HCT116 (cell line): ENCODE measurements around the gene RAB29. TPM values are rescaled to one million over a fixed set of nuclear protein-coding genes. Genes with fewer than 3 reads are reported as not detected.

Source experiments
- ATAC-seq: fragments of 200-7000 bp; cut with Tn5 transposase; 2 replicates; pipeline ENCODE4 v1.9.1; 2020; ENCODE audit warnings: mild to moderate bottlenecking, moderate library complexity
- BruUV-seq: library from RNA; stranded (reverse); fragments of 400-500 nt; replicated peaks from 2 replicates; lab custom pipeline; 2021; lab: Mats Ljungman, UMichigan
- CTCF ChIA-PET: fragments of 300-600 bp; sonication (Branson Sonifier 250); formaldehyde crosslinking; loops from one replicate; lab custom pipeline; 2021; ENCODE audit warnings: antibody characterized with exemption; lab: Charles Lee
- POLR2A ChIA-PET: fragments of 300-600, 350-600 bp; sonication (Branson Sonifier 250); formaldehyde crosslinking; loops from one replicate; lab custom pipeline; 2021; ENCODE audit warnings: antibody characterized with exemption; lab: Charles Lee
- RAD21 ChIA-PET, 2 experiments: fragments of 300-600 bp; sonication (Branson Sonifier 250); formaldehyde crosslinking; loops; one replicate each; lab custom pipeline; 2023; ENCODE audit warnings: low total read pairs in 2 of 2; ENCODE audit not compliant: uncharacterized antibody in 2 of 2, unreplicated experiment in 2 of 2, low non-redundant PET in 1 of 2; lab: Charles Lee
- DNase-seq: peaks from one replicate; pipeline ENCODE4 v3.0.0-alpha.2; 2010; ENCODE audit warnings: low read depth, low spot score
- H2AFZ ChIP-seq: fragments of 200-600 bp; shearing (Covaris generic), sonication (generic); 2 replicates; pipeline ENCODE4 v1.6.1; 2017; ENCODE audit warnings: low read depth, mixed run types, mixed read lengths, antibody characterized with exemption, low read length; ENCODE audit not compliant: poor library complexity, severe bottlenecking
- H3K27ac ChIP-seq: 2 replicates; pipeline ENCODE4 v1.5.1; 2012; ENCODE audit warnings: low read depth, low read length
- H3K27me3 ChIP-seq: fragments of 200-600 bp; sonication (generic); 2 replicates; pipeline ENCODE4 v1.6.1; 2016; ENCODE audit warnings: mixed run types, low read length, mixed read lengths; ENCODE audit not compliant: insufficient read depth
- H3K36me3 ChIP-seq, 2 experiments: fragments of 200-500 bp in 1 of 2; fragments of 200-600 bp in 1 of 2; sonication (Bioruptor generic) in 1 of 2; sonication (generic) in 1 of 2; 2 replicates each; pipeline versions ENCODE4 v1.5.1 to v1.6.1; 2014 to 2016; ENCODE audit warnings: low read length in 2 of 2, inconsistent platforms in 1 of 2, mixed read lengths in 1 of 2, mixed run types in 1 of 2; ENCODE audit not compliant: insufficient read depth in 2 of 2, control insufficient read depth in 1 of 2
- H3K4me1 ChIP-seq, 2 experiments: fragments of 200-600 bp in 1 of 2; sonication (generic) in 1 of 2; 2 replicates each; pipeline versions ENCODE4 v1.5.1 to v1.6.1; 2012 to 2017; ENCODE audit warnings: low read length in 2 of 2, inconsistent platforms in 1 of 2, mild to moderate bottlenecking in 1 of 2, mixed read lengths in 1 of 2, mixed run types in 1 of 2, moderate library complexity in 1 of 2; ENCODE audit not compliant: insufficient read depth in 2 of 2, control insufficient read depth in 1 of 2
- H3K4me2 ChIP-seq: fragments of 200-600 bp; sonication (generic); 2 replicates; pipeline ENCODE4 v1.6.1; 2017; ENCODE audit warnings: mixed run types, low read length, mixed read lengths
- H3K4me3 ChIP-seq, 2 experiments: fragments of 200-600 bp in 1 of 2; sonication (generic) in 1 of 2; replicated peaks in 1 of 2; 2 replicates each; pipeline ENCODE4 v1.5.1; 2011 to 2016; ENCODE audit warnings: low read length in 2 of 2, control low read depth in 1 of 2, low read depth in 1 of 2, mild to moderate bottlenecking in 1 of 2, mixed read lengths in 1 of 2, mixed run types in 1 of 2
- H3K79me2 ChIP-seq: fragments of 200-600 bp; sonication (generic); 2 replicates; pipeline ENCODE4 v1.6.1; 2017; ENCODE audit warnings: mild to moderate bottlenecking, mixed run types, low read length, moderate library complexity, mixed read lengths; ENCODE audit not compliant: insufficient read depth
- H3K9ac ChIP-seq: fragments of 200-600 bp; sonication (generic); 2 replicates; pipeline ENCODE4 v1.6.1; 2016; ENCODE audit warnings: low read length, mixed read lengths
- H3K9me2 ChIP-seq: fragments of 200-600 bp; sonication (generic), shearing (Covaris generic); 2 replicates; pipeline ENCODE4 v1.6.1; 2017; ENCODE audit warnings: mixed run types, mild to moderate bottlenecking, moderate library complexity; ENCODE audit not compliant: insufficient read depth
- H3K9me3 ChIP-seq, 2 experiments: fragments of 200-500 bp in 1 of 2; fragments of 200-600 bp in 1 of 2; sonication (Bioruptor generic) in 1 of 2; sonication (generic) in 1 of 2; 2 replicates each; pipeline ENCODE4 v1.6.1; 2014 to 2017; ENCODE audit warnings: low read length in 2 of 2, mixed read lengths in 2 of 2, inconsistent platforms in 1 of 2, low read depth in 1 of 2, mild to moderate bottlenecking in 1 of 2, mixed run types in 1 of 2, moderate library complexity in 1 of 2; ENCODE audit not compliant: control insufficient read depth in 1 of 2, insufficient read depth in 1 of 2
- H4K20me1 ChIP-seq: fragments of 200-600 bp; sonication (generic), shearing (Covaris generic); 2 replicates; pipeline ENCODE4 v1.6.1; 2017; ENCODE audit warnings: mixed run types, mild to moderate bottlenecking, moderate library complexity; ENCODE audit not compliant: insufficient read depth
- ELF1 ChIP-seq: IDR thresholded peaks from 2 replicates; pipeline ENCODE4 v1.6.1; 2012; ENCODE audit warnings: low read depth, borderline replicate concordance
- EZH2phosphoT487 ChIP-seq: fragments of 200-600 bp; IDR thresholded peaks from 2 replicates; pipeline ENCODE4 v1.6.1; 2018; ENCODE audit warnings: antibody characterized with exemption, borderline replicate concordance
- MAX ChIP-seq: IDR thresholded peaks from 2 replicates; pipeline ENCODE4 v1.6.1; 2012
- REST ChIP-seq: IDR thresholded peaks from 2 replicates; pipeline ENCODE4 v1.6.1; 2012; ENCODE audit warnings: low read depth
- TCF7L2 ChIP-seq: IDR thresholded peaks from 2 replicates; pipeline ENCODE4 v1.7.0; 2011; ENCODE audit warnings: borderline replicate concordance, inconsistent platforms; ENCODE audit not compliant: insufficient read depth, insufficient read length; ENCODE audit errors: extremely low read depth
- ZFX ChIP-seq: fragments of 450-650 bp; IDR thresholded peaks from 2 replicates; pipeline ENCODE4 v1.6.1; 2017
- ZNF274 ChIP-seq: fragments of 200-500 bp; sonication (Bioruptor generic); IDR thresholded peaks from 2 replicates; pipeline ENCODE4 v1.6.1; 2014; ENCODE audit warnings: mild to moderate bottlenecking, low read depth, low read length, inconsistent platforms
- intact Hi-C: fragments of 100-400 bp; cut with micrococcal nuclease; formaldehyde crosslinking; loops from 2 replicates; pipeline ENCODE4 v1.10.0; 2022
- total RNA-seq: library from RNA; stranded (reverse); gene quantifications from one replicate; pipeline ENCODE4 v1.2.1, GENCODE V29; 2021; ENCODE audit not compliant: unreplicated experiment

The RAB29 gene
- total RNA-seq, 1 experiment from 2014 or later, result 17.7 TPM

- BruUV-seq, result no TSS peak
- TF ChIP-seq ELF1, result no peak
- TF ChIP-seq TCF7L2, result no peak
- TF ChIP-seq REST, result no peak
- TF ChIP-seq MAX, result no peak
- TF ChIP-seq ZNF274, result no peak
- TF ChIP-seq ZFX, result no peak
- no peak for TF ChIP-seq EZH2phosphoT487
- Histone ChIP-seq H3K9me2 (no peaks in the 10 kb centered on the region), H3K4me2 (no peak overlapping the region), H3K4me1 (peaks cover 3 to 19% of the 10 kb centered on the region in 2 experiments; a peak in 3 of 4 replicates), H3K9me3 (no peaks in the 10 kb centered on the region), H3K36me3 (peaks cover 0 to 2% of the 10 kb centered on the region in 2 experiments; a peak in 1 of 4 replicates), H3K27ac (no peak overlapping the region), H3K79me2 (no peaks in the 10 kb centered on the region), H2AFZ (no peak overlapping the region), H3K9ac (no peak overlapping the region), H3K4me3 (no peak overlapping the region), H4K20me1 (no peaks in the 10 kb centered on the region), H3K27me3 (no peaks in the 10 kb centered on the region)
- POLR2A ChIA-PET, result interaction anchor here (0.7 kb wide), 1 partner anchor 15 kb away, joined by 3 read pairs; no protein-coding TSS in a partner anchor
- CTCF ChIA-PET, result no interaction called here
- RAD21 ChIA-PET, result no interaction called here
- DNase-seq (no peak), ATAC-seq (no peak)
- intact Hi-C loops, result no loop called here
These were observed 2.7 kb downstream of the RAB29 start for GRCh38 chr1:205772607-205773032.
